Forelimb muscle (tissue), 1 donor: ENCODE results near the gene C16orf96. TPM values are rescaled to one million over a fixed set of nuclear protein-coding genes. Genes with fewer than 3 reads are reported as not detected.

Experiments used
- DNase-seq: peaks from one replicate; pipeline ENCODE4 v3.0.0-alpha.2; 2013; ENCODE audit warnings: low read depth
- polyA plus RNA-seq: library from polyadenylated mRNA; unstranded; fragments of 120-200 nt; gene quantifications from one replicate; pipeline ENCODE4 v1.2.1, GENCODE V29; 2013; ENCODE audit not compliant: insufficient read length

C16orf96 gene
- polyA plus RNA-seq, 1 donor = 0.73 TPM

GRCh38 chr16:4646773-4647643, 90.9 kb downstream of the C16orf96 start:
- no peak for DNase-seq

- DNase-seq = no peak
These were observed 91.5 kb downstream of the C16orf96 start for GRCh38 chr16:4647644-4647980.

- DNase-seq = no peak
These were observed 92.8 kb downstream of the C16orf96 start for GRCh38 chr16:4648917-4649316.

DNA sequence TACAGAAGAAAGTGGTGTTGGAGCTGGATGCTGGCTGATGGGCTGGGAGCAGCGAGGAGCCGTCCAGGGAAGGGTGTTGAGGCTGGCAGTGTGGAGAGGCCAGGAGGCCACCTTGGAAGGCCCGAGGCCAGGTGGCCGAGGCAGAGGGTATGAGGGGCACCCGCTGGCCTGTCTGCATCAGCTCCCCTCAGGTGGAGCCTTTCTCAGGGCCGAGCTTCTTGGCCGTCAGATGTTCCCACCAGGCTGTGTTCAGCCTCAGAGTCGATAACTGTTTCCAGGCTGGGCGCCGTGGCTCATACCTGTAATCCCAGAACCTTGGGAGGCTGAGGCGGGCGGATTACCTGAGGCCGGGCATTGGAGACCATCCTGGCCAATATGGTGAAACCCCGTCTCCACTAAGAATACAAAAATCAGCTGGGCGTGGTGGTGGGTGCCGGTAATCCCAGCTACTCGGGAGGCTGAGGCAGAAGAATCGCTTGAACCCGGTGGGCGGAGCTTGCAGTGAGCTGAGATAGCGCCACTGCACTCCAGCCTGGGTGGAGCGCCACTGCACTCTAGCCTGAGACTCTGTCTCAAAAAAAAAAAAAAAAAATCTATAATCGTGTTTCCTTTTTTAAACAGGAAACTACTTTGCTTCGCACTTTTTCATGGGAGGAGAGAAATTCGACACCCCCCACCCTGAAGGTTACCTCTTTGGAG, 93.8 kb downstream of the C16orf96 start:
- no peak for DNase-seq

Other genes with a start within 250 kb of the C16orf96 start
- gene GLIS2, start 240.3 kb upstream of the C16orf96 start, polyA plus RNA-seq = 22.9 TPM
- 25.4 TPM for gene PAM16, start 205.0 kb upstream of the C16orf96 start, polyA plus RNA-seq
- gene VASN, start 184.5 kb upstream of the C16orf96 start, polyA plus RNA-seq = 13.7 TPM
- 19.4 TPM for gene CORO7, start 139.7 kb upstream of the C16orf96 start, polyA plus RNA-seq
- 29.6 TPM for gene DNAJA3, start 130.5 kb upstream of the C16orf96 start, polyA plus RNA-seq
- gene NMRAL1, start 81.7 kb upstream of the C16orf96 start, polyA plus RNA-seq = 13.2 TPM
- gene HMOX2, start 79.9 kb upstream of the C16orf96 start, polyA plus RNA-seq = 36.2 TPM
- 46.2 TPM for gene CDIP1, start 17.6 kb upstream of the C16orf96 start, polyA plus RNA-seq
- 23.4 TPM for gene UBALD1, start 58.5 kb downstream of the C16orf96 start, polyA plus RNA-seq
- gene MGRN1, start 68.5 kb downstream of the C16orf96 start, polyA plus RNA-seq = 35.5 TPM
- 23.3 TPM for gene NUDT16L1, start 137.2 kb downstream of the C16orf96 start, polyA plus RNA-seq
- 16.0 TPM for gene ANKS3, start 177.9 kb downstream of the C16orf96 start, polyA plus RNA-seq
- 0.63 TPM for gene DNAAF8, start 178.2 kb downstream of the C16orf96 start, polyA plus RNA-seq
- gene ZNF500, start 210.8 kb downstream of the C16orf96 start, polyA plus RNA-seq = 8.7 TPM
- gene SEPTIN12, start 232.0 kb downstream of the C16orf96 start, polyA plus RNA-seq = not detected
- gene SMIM22, start 239.0 kb downstream of the C16orf96 start, polyA plus RNA-seq = not detected
- 13.5 TPM for gene ROGDI, start 246.3 kb downstream of the C16orf96 start, polyA plus RNA-seq